Vagina (tissue), 2 donors: ENCODE measurements around the gene ZNF385C. TPM values are rescaled to one million over a fixed set of nuclear protein-coding genes. Genes with fewer than 3 reads are reported as not detected.
"Not testable (repeated sequence)": the region's sequence is repeated elsewhere in the genome, so short reads cannot be mapped to it uniquely, and the experiment has no call there.

ENCODE experiments used
- DNase-seq, 2 donors: peaks; one replicate each; pipeline ENCODE4 v3.0.0-alpha.2; 2017; ENCODE audit errors: extremely low spot score in 2 of 2
- H3K27ac ChIP-seq: fragments of 200-600 bp; sonication (generic); one replicate; pipeline ENCODE4 v1.5.1; 2019
- H3K27me3 ChIP-seq: fragments of 200-600 bp; sonication (generic); one replicate; pipeline ENCODE4 v1.5.1; 2019
- H3K36me3 ChIP-seq, 2 donors: fragments of 200-600 bp; sonication (generic); one replicate each; pipeline ENCODE4 v1.5.1; 2017 to 2019
- H3K4me1 ChIP-seq: fragments of 200-600 bp; sonication (generic); one replicate; pipeline ENCODE4 v1.5.1; 2019
- H3K4me3 ChIP-seq, 2 donors: fragments of 200-600 bp; sonication (generic); 1 replicate in 1 of 2; 2 replicates in 1 of 2; pipeline ENCODE4 v1.5.1; 2016 to 2019
- H3K9me3 ChIP-seq: fragments of 200-600 bp; sonication (generic); one replicate; pipeline ENCODE4 v1.5.1; 2019
- CTCF ChIP-seq, 3 experiments: fragments of 450-650 bp in 2 of 3; fragments of 200-600 bp in 1 of 3; sonication (generic) in 1 of 3; IDR thresholded peaks; one replicate each; pipeline ENCODE4 v1.5.1; 2017 to 2019; ENCODE audit warnings: antibody characterized with exemption in 3 of 3, mild to moderate bottlenecking in 2 of 3, moderate library complexity in 2 of 3
- POLR2A ChIP-seq, 2 donors: fragments of 450-650 bp; IDR thresholded peaks; one replicate each; pipeline ENCODE4 v1.6.1; 2017; ENCODE audit warnings: antibody characterized with exemption in 2 of 2, mild to moderate bottlenecking in 2 of 2, moderate library complexity in 2 of 2
- POLR2AphosphoS5 ChIP-seq, 2 donors: sonication (generic); formaldehyde crosslinking; IDR thresholded peaks; one replicate each; pipeline ENCODE4 v1.9.0; 2017; ENCODE audit warnings: antibody characterized with exemption in 2 of 2, mild to moderate bottlenecking in 2 of 2, low read depth in 1 of 2; ENCODE audit not compliant: insufficient read depth in 1 of 2
- intact Hi-C: fragments of 100-400 bp; cut with DNase I; formaldehyde crosslinking; loops from one replicate; pipeline ENCODE4 v1.15.1; 2023
- total RNA-seq: library from RNA; depleted of rRNA; stranded (reverse); fragments of >200 nt; gene quantifications from one replicate; pipeline ENCODE4 v1.2.3, GENCODE V29; 2016

The ZNF385C gene
- total RNA-seq, 1 donor from 2014 or later = 0.49 TPM

GRCh38 chr17:42025191-42025579, 73.1 kb downstream of the ZNF385C start:
- no peak for DNase-seq
- Histone ChIP-seq H3K27me3 (no peaks in the 10 kb centered on the region), H3K4me1 (peaks cover 26% of the 10 kb centered on the region), H3K4me3 (no peak overlapping the region), H3K36me3 (peaks cover 0 to 17% of the 10 kb centered on the region in 2 donors), H3K27ac (peak overlapping the region; percentile 17), H3K9me3 (no peaks in the 10 kb centered on the region)
- TF ChIP-seq POLR2AphosphoS5 (IDR thresholded peaks at IDR 0.05; ENCODE audit: insufficient read depth in 1 of 2, low read depth in 1 of 2) = no peak
- no peak for TF ChIP-seq POLR2A (IDR thresholded peaks at IDR 0.05)
- no peak for TF ChIP-seq CTCF (IDR thresholded peaks at IDR 0.05)
- intact Hi-C loops = loop anchor here (2.0 kb wide), 1 partner anchor 92 kb away; no protein-coding TSS in a partner anchor

GRCh38 chr17:42023524-42024349, 74.5 kb downstream of the ZNF385C start:
- no peaks in the 10 kb centered on the region for H3K27me3 ChIP-seq
- H3K4me3 ChIP-seq = no peak overlapping the region
- H3K9me3 ChIP-seq = no peaks in the 10 kb centered on the region
- H3K27ac ChIP-seq = peak overlapping the region; percentile 17
- H3K4me1 ChIP-seq = peaks cover 26% of the 10 kb centered on the region
- peaks cover 0 to 17% of the 10 kb centered on the region in 2 donors for H3K36me3 ChIP-seq
- TF ChIP-seq CTCF (IDR thresholded peaks at IDR 0.05) (no peak), POLR2AphosphoS5 (IDR thresholded peaks at IDR 0.05; ENCODE audit: insufficient read depth in 1 of 2, low read depth in 1 of 2) (no peak), POLR2A (IDR thresholded peaks at IDR 0.05) (no peak)
- no peak for DNase-seq
- intact Hi-C loops = loop anchor here (2.0 kb wide), 1 partner anchor 93 kb away; no protein-coding TSS in a partner anchor

- Histone ChIP-seq H3K4me3 (peak overlapping the region; percentile 74 to 89), H3K36me3 (peaks cover 0 to 17% of the 10 kb centered on the region in 2 donors), H3K4me1 (peaks cover 40% of the 10 kb centered on the region)
- H3K27ac ChIP-seq, DNase-seq, H3K9me3 ChIP-seq, intact Hi-C loops, H3K27me3 ChIP-seq: not testable (repeated sequence)
These were observed 77.4 kb downstream of the ZNF385C start for GRCh38 chr17:42020845-42021244.

- peaks cover 0 to 17% of the 10 kb centered on the region in 2 donors for H3K36me3 ChIP-seq
- no peaks in the 10 kb centered on the region for H3K27me3 ChIP-seq
- peak in 1 of 2 donors; percentile 91 for DNase-seq
- peaks cover 43% of the 10 kb centered on the region for H3K4me1 ChIP-seq
- peak within 1 kb of the TSS; percentile 91 for H3K27ac ChIP-seq
- peak; percentile 79 to 95 (median 83) for TF ChIP-seq CTCF (IDR thresholded peaks at IDR 0.05)
- TF ChIP-seq POLR2A (IDR thresholded peaks at IDR 0.05) = peak in 1 of 2 donors; percentile 30
- TF ChIP-seq POLR2AphosphoS5 (IDR thresholded peaks at IDR 0.05; ENCODE audit: insufficient read depth in 1 of 2, low read depth in 1 of 2) = peak; percentile 79 to 96
- H3K9me3 ChIP-seq = no peaks in the 10 kb centered on the region
- intact Hi-C loops = loop anchor here (5.0 kb wide), 1 partner anchor 52 kb away; the partner anchor contains the start of gene CNP
- peak within 1 kb of the TSS; percentile 74 to 89 for H3K4me3 ChIP-seq
These were observed 78.5 kb downstream of the ZNF385C start, which contains the start of gene NKIRAS2 for GRCh38 chr17:42019509-42020404. Gene NKIRAS2 (plus strand): TSS chr17:42020090. CDS start chr17:42021578, 1,488 bp downstream.

GRCh38 chr17:42018988-42019387, 79.3 kb downstream of the ZNF385C start:
- intact Hi-C loops = loop anchor here (5.0 kb wide), 1 partner anchor 52 kb away; the partner anchor contains the start of gene CNP
- H3K36me3 ChIP-seq = peaks cover 0 to 17% of the 10 kb centered on the region in 2 donors
- DNase-seq = no peak
- no peaks in the 10 kb centered on the region for H3K27me3 ChIP-seq
- H3K4me1 ChIP-seq = peaks cover 45% of the 10 kb centered on the region
- TF ChIP-seq POLR2AphosphoS5 (IDR thresholded peaks at IDR 0.05; ENCODE audit: insufficient read depth in 1 of 2, low read depth in 1 of 2) (no peak), POLR2A (IDR thresholded peaks at IDR 0.05) (no peak)
- H3K4me3 ChIP-seq = no peak overlapping the region
- no peak overlapping the region for H3K27ac ChIP-seq
- no peaks in the 10 kb centered on the region for H3K9me3 ChIP-seq
